ENCODE data around the gene GLMN. TPM values are rescaled to one million over a fixed set of nuclear protein-coding genes. Genes with fewer than 3 reads are reported as not detected.

The GLMN gene
- total RNA-seq, 1 donor from 2014 or later = 22.8 TPM

- DNase-seq (ENCODE audit: low read depth, low spot score) = no peak
- no peak overlapping the region for H3K4me3 Mint-ChIP-seq
- H3K36me3 Mint-ChIP-seq (ENCODE audit: low read depth) = peaks cover 3% of the 10 kb centered on the region
- H3K4me1 Mint-ChIP-seq = peaks cover 4% of the 10 kb centered on the region
- no peak overlapping the region for H3K27ac Mint-ChIP-seq (ENCODE audit: unreplicated experiment)
- TF ChIP-seq CTCF (conservative IDR thresholded peaks at IDR 0.05) = no peak
- H3K9me3 Mint-ChIP-seq = no peaks in the 10 kb centered on the region
- no peaks in the 10 kb centered on the region for H3K27me3 Mint-ChIP-seq (ENCODE audit: low read depth)
Measured at GRCh38 chr1:92240034-92240433, 58.8 kb downstream of the GLMN start.

GRCh38 chr1:92230736-92231135, 68.1 kb downstream of the GLMN start:
- Mint-ChIP-seq H3K27me3 (ENCODE audit: low read depth) (no peaks in the 10 kb centered on the region), H3K36me3 (ENCODE audit: low read depth) (no peaks in the 10 kb centered on the region), H3K4me3 (no peak overlapping the region), H3K9me3 (no peaks in the 10 kb centered on the region), H3K27ac (ENCODE audit: unreplicated experiment) (no peak overlapping the region), H3K4me1 (no peaks in the 10 kb centered on the region)
- no peak for DNase-seq (ENCODE audit: low read depth, low spot score)
- no peak for TF ChIP-seq CTCF (conservative IDR thresholded peaks at IDR 0.05)

GRCh38 chr1:92228401-92228800, 70.4 kb downstream of the GLMN start:
- H3K4me1 Mint-ChIP-seq = no peaks in the 10 kb centered on the region
- no peaks in the 10 kb centered on the region for H3K36me3 Mint-ChIP-seq (ENCODE audit: low read depth)
- H3K4me3 Mint-ChIP-seq = no peak overlapping the region
- TF ChIP-seq CTCF (conservative IDR thresholded peaks at IDR 0.05) = no peak
- no peak overlapping the region for H3K27ac Mint-ChIP-seq (ENCODE audit: unreplicated experiment)
- no peaks in the 10 kb centered on the region for H3K9me3 Mint-ChIP-seq
- no peaks in the 10 kb centered on the region for H3K27me3 Mint-ChIP-seq (ENCODE audit: low read depth)
- no peak for DNase-seq (ENCODE audit: low read depth, low spot score)

GRCh38 chr1:92219028-92219427, 79.8 kb downstream of the GLMN start:
- H3K4me1 Mint-ChIP-seq = no peaks in the 10 kb centered on the region
- no peak overlapping the region for H3K4me3 Mint-ChIP-seq

GRCh38 chr1:92218559-92218958, 80.2 kb downstream of the GLMN start:
- H3K27me3 Mint-ChIP-seq (ENCODE audit: low read depth) = no peaks in the 10 kb centered on the region
- no peak overlapping the region for H3K27ac Mint-ChIP-seq (ENCODE audit: unreplicated experiment)
- no peak for TF ChIP-seq CTCF (conservative IDR thresholded peaks at IDR 0.05)
- no peaks in the 10 kb centered on the region for H3K9me3 Mint-ChIP-seq
- H3K4me3 Mint-ChIP-seq = no peak overlapping the region
- DNase-seq (ENCODE audit: low read depth, low spot score) = no peak
- H3K4me1 Mint-ChIP-seq = no peaks in the 10 kb centered on the region
- no peaks in the 10 kb centered on the region for H3K36me3 Mint-ChIP-seq (ENCODE audit: low read depth)

More at GRCh38 chr1:92219028-92219427, 79.8 kb downstream of the GLMN start:
- H3K27me3 Mint-ChIP-seq (ENCODE audit: low read depth) = no peaks in the 10 kb centered on the region
- H3K9me3 Mint-ChIP-seq = no peaks in the 10 kb centered on the region
- H3K36me3 Mint-ChIP-seq (ENCODE audit: low read depth) = no peaks in the 10 kb centered on the region
- DNase-seq (ENCODE audit: low read depth, low spot score) = no peak
- H3K27ac Mint-ChIP-seq (ENCODE audit: unreplicated experiment) = no peak overlapping the region
- no peak for TF ChIP-seq CTCF (conservative IDR thresholded peaks at IDR 0.05)

- no peaks in the 10 kb centered on the region for H3K27me3 Mint-ChIP-seq (ENCODE audit: low read depth)
- H3K36me3 Mint-ChIP-seq (ENCODE audit: low read depth) = no peaks in the 10 kb centered on the region
- no peak for TF ChIP-seq CTCF (conservative IDR thresholded peaks at IDR 0.05)
- H3K4me1 Mint-ChIP-seq = no peaks in the 10 kb centered on the region
- DNase-seq (ENCODE audit: low read depth, low spot score) = no peak
- no peaks in the 10 kb centered on the region for H3K9me3 Mint-ChIP-seq
- no peak within 1 kb of the TSS for H3K27ac Mint-ChIP-seq (ENCODE audit: unreplicated experiment)
- H3K4me3 Mint-ChIP-seq = no peak within 1 kb of the TSS
Measured at GRCh38 chr1:92217721-92218120, 81.1 kb downstream of the GLMN start, which contains the start of gene C1orf146. Gene C1orf146, plus strand, starts transcription at chr1:92217915. Its CDS starts 13,506 bp downstream, at chr1:92231421.
